Measurements from ENCODE around the gene GPSM3. TPM values are rescaled to one million over a fixed set of nuclear protein-coding genes. Genes with fewer than 3 reads are reported as not detected.

The GPSM3 gene
- total and polyA plus RNA-seq, 11 donors = 1.6 to 41.0 (median 3.8) TPM

DNA sequence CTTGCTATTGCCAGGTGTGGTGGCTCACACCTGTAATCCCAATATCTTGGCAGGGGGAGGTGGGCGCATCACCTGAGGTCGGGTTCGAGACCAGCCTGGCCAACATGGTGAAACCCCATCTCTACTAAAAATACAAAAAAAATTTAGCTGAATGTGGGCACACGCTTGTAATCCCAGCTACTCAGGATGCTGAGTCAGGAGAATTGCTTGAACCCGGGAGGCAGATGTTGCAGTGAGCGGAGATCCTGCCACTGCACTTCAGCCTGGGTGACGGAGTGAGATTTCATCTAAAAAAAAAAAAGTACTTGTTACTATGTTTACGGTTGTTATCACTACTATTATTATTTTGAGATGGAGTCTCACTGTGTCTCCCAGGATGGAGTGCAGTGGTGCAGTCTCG is 35.6 kb downstream of the GPSM3 start:
- no peak for DNase-seq
- H3K4me3 ChIP-seq = no peak overlapping the region
- 92 to 93% (median 92%) methylated on average over 9 of the region's 9 CpGs for WGBS, 4 donors
- H3K27ac ChIP-seq = no peak overlapping the region
- no peak for TF ChIP-seq POLR2A (IDR thresholded peaks at IDR 0.05)
- no peak for TF ChIP-seq CTCF (IDR thresholded peaks at IDR 0.05)
- no peak for ATAC-seq
- intact Hi-C loops (cut with DNase I) = loop anchor here in 2 of 10 donors (10.0 kb wide), 2 partner anchors 72 to 112 kb away; no protein-coding TSS in a partner anchor
- peaks cover 0 to 59% (median 45%) of the 10 kb centered on the region in 9 donors for H3K36me3 ChIP-seq
- H3K4me1 ChIP-seq = peaks cover 6 to 34% (median 20%) of the 10 kb centered on the region in 12 donors
- no peaks in the 10 kb centered on the region for H3K9me3 ChIP-seq
- peaks cover 0 to 14% (median 0%) of the 10 kb centered on the region in 9 donors for H3K27me3 ChIP-seq

GRCh38 chr6:32154514-32155161 is 37.8 kb downstream of the GPSM3 start:
- 6 to 9% (median 7%) methylated on average over 21 to 34 of the region's 34 CpGs for WGBS, 4 donors
- ATAC-seq = peak; percentile 59 to 70 (median 67)
- TF ChIP-seq POLR2A (IDR thresholded peaks at IDR 0.05) = no peak
- TF ChIP-seq CTCF (IDR thresholded peaks at IDR 0.05) = peak; percentile 24 to 65 (median 47)
- peak overlapping the region; percentile 66 to 96 (median 91) for H3K27ac ChIP-seq
- H3K4me3 ChIP-seq = peak overlapping the region; percentile 47 to 91 (median 78)
- H3K9me3 ChIP-seq = no peaks in the 10 kb centered on the region
- intact Hi-C loops (cut with DNase I) = loop anchor here in 8 of 10 donors (1.0 to 10.0 kb wide), 12 partner anchors 22 to 110 kb away; partner anchors contain the start of genes AGPAT1 (in 2 of the 8) and ATF6B (in 2 of the 8)
- peak; percentile 60 to 78 (median 67) for DNase-seq
- peaks cover 0 to 29% (median 0%) of the 10 kb centered on the region in 9 donors for H3K27me3 ChIP-seq
- H3K36me3 ChIP-seq = peaks cover 0 to 41% (median 31%) of the 10 kb centered on the region in 9 donors
- H3K4me1 ChIP-seq = peaks cover 6 to 41% (median 21%) of the 10 kb centered on the region in 12 donors

DNA sequence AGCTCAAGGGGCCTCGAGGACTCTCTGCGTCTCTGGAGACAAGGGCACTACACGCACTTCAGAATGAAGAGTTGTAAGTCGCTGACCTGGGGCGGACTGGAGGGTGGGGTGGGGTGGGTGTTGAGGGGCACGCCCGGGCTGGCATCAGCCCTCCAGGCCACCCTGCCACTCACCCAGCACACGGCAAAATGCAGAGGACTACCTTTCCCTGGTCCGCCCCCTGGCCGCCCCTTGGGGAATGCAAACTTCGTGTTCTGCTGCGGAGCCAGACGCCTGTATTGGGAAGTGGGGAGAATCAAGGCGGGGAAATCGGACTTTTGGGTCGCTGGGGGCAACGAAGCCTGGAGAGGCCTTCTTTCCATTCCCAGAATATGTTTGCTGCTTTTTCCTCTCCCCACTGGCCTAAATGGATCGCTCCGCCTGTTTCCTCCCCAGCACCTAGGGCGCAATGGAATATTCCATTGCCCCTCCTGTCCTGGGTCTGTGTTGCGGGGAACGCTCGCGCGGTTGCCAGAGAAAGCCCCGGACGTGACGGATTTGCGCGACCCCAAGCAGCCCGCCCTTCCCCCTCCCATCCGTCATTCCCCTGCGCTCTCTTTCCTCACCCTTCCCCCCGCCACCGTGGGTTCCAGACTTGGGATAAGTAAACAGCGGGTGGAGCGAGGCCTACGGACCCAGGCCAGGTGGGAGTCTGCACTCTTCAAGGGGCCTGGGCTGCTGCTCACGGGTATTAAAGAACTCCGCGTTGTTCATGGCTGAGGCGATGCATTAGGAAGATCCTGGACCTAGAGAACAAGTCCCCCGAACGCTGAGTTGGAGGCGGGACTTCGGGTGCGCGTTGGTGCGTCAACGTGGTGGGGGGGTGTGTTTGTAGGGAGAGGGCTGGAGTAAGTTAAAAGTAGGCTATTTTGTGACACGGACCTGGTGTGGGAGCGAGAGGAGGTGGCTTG is 38.6 kb downstream of the GPSM3 start, which contains the start of gene PPT2:
TSS of gene PPT2 (plus strand) at position 578 of the 950 bp plus-strand sequence. CDS start 454 bp downstream, outside the sequence.
- TF ChIP-seq POLR2A (IDR thresholded peaks at IDR 0.05) (no peak), CTCF (IDR thresholded peaks at IDR 0.05) (peak in 5 of 12 donors; percentile 3 to 46 (median 18))
- 1 to 2% (median 1%) methylated on average over 49 to 52 of the region's 52 CpGs for WGBS, 4 donors
- H3K36me3 ChIP-seq = peaks cover 0 to 36% (median 29%) of the 10 kb centered on the region in 9 donors
- H3K4me3 ChIP-seq = peak within 1 kb of the TSS; percentile 47 to 91 (median 78)
- intact Hi-C loops (cut with DNase I) = loop anchor here in 8 of 10 donors (1.0 to 10.0 kb wide), 13 partner anchors 22 to 109 kb away; partner anchors contain the start of genes AGPAT1 (in 2 of the 8), ATF6B (in 2 of the 8) and FKBPL (in 1 of the 8)
- H3K9me3 ChIP-seq = no peaks in the 10 kb centered on the region
- H3K4me1 ChIP-seq = peaks cover 6 to 41% (median 21%) of the 10 kb centered on the region in 12 donors
- peak within 1 kb of the TSS; percentile 66 to 96 (median 91) for H3K27ac ChIP-seq
- DNase-seq (peak; percentile 92 to 96 (median 94)), ATAC-seq (peak; percentile 89 to 94 (median 92))
- H3K27me3 ChIP-seq = peaks cover 0 to 37% (median 4%) of the 10 kb centered on the region in 9 donors
